GM12801 (cell line): ENCODE results near the gene CHCHD6.

Source experiments
- TF ChIP-seq, protein P1 (sequence below): IDR thresholded peaks from one replicate; pipeline ENCODE4 v1.5.1; 2011; ENCODE audit warnings: control low read depth; ENCODE audit not compliant: insufficient read length; ENCODE audit errors: extremely low read depth

Gene CHCHD6

DNA sequence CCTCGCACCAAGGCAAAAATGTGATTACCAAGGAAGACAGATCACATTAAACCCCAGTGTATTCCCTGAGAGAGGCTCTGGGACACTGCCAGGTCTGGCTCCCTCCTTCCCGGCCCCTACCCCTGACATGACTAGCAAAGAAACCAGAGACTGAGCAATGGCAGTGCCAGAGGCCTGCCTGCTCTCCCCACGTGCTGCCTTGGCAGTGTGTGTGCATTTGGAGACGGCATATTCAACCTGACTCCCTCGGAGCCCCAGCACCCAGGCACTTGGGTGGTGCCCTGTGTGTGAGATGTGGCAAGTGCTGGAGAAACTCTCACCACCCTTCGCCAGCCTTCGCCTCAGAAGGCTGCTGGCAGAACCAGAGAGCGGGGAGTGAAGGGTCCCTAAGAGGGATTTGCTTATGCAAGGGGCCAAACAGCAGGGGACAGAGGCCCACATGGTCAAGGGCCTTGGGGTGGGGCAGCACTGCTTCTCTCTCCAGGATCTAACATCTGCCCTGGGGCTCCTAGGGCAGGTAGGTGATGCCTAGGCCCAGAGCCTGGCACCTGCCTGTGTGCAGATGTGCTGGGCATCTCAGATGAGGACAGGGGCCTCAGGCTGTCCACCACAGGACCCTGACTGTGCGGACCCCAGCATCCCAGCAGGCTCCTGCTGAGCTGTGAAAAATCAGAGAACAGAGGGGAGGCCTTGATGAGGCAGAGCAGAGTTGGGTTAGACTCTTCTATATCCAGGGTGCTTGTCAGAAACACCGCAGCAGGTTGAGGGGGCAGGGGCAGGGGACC, 255.3 kb downstream of the CHCHD6 start:
- TF ChIP-seq, protein P1, sequence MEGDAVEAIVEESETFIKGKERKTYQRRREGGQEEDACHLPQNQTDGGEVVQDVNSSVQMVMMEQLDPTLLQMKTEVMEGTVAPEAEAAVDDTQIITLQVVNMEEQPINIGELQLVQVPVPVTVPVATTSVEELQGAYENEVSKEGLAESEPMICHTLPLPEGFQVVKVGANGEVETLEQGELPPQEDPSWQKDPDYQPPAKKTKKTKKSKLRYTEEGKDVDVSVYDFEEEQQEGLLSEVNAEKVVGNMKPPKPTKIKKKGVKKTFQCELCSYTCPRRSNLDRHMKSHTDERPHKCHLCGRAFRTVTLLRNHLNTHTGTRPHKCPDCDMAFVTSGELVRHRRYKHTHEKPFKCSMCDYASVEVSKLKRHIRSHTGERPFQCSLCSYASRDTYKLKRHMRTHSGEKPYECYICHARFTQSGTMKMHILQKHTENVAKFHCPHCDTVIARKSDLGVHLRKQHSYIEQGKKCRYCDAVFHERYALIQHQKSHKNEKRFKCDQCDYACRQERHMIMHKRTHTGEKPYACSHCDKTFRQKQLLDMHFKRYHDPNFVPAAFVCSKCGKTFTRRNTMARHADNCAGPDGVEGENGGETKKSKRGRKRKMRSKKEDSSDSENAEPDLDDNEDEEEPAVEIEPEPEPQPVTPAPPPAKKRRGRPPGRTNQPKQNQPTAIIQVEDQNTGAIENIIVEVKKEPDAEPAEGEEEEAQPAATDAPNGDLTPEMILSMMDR: no peak

DNA sequence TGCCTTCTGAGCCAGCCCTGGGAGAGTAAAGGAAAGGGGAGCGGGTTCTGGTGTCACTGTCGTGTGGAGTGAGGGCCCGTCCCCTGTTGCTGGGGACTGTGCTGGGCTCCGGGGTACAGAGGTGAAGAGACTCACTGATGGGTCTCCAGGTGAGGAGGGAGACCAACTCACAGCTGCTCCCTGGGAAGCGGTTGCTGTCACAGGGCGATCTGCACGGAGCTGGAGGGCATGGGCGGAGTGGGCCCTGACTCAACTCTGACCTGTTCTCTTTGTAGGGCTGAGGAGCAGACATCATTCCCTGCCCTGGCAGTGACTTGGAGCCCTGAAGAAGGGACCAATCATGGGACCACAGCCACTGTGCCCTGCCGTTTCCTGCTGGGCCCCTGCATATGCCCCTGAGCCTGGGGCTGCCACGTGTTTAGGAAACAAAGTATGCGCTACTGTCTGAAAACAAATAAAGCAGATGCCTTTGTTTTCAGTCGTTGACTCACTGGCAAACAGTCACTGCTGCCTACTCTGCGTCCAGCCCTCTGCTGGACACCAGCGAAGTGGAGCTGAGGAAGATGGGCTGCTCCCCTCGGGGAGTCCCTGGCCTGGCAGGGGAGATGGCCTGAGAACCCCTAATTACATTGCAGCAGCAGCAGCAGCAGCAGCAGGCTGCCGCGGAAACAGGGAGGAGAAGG, 256.0 kb downstream of the CHCHD6 start:
- TF ChIP-seq, protein P1: no peak

- TF ChIP-seq, protein P1: no peak
Measured at GRCh38 chr3:126960604-126960995, 256.6 kb downstream of the CHCHD6 start.

- TF ChIP-seq, protein P1: no peak
Measured at GRCh38 chr3:126961191-126961790, 257.3 kb downstream of the CHCHD6 start.

DNA sequence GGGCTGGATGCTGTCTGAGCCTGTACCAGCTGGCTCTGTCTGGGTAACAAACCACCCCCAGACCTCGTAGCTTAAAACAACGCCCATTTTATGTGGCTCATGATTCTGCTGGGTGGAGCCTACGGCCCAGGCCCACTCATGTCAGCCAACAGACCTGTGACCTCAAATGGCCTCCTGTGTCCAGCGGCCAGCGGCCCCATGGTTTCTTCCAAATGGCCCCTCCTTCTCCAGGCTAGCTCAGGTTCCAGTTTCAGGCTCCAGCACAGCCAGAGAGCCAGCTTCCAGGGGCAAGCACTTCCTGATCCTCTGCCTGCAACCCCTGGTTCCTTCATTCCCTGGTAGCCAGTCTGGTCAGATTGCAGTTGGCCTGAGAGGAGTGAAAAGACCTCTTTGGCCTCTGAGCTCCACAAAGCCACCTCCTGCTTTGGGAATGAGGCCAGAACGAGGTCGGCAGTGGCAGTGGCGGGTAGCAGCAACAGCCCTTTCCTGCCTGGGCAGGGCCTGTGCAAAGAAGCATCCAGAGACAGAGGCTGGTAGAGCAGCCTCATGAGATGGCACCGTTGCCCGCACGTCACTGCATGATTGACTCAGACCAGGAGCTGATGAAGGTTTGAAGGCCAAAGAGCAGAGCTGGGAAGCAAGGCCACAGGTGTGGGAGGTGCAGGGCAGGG, 257.9 kb downstream of the CHCHD6 start:
- TF ChIP-seq, protein P1: no peak

- TF ChIP-seq, protein P1: no peak
Measured at GRCh38 chr3:126962756-126963155, 258.7 kb downstream of the CHCHD6 start.
